Lower lobe of right lung (tissue), 2 donors: Measurements from ENCODE around the gene HSD17B12. TPM values are rescaled to one million over a fixed set of nuclear protein-coding genes. Genes with fewer than 3 reads are reported as not detected.

Experiments
- ATAC-seq, 2 donors: fragments of 200-7000 bp; cut with Tn5 transposase; one replicate each; pipeline ENCODE4 v1.9.1; 2020 to 2022; ENCODE audit warnings: mild to moderate bottlenecking in 2 of 2, moderate library complexity in 2 of 2
- DNase-seq: peaks from one replicate; pipeline ENCODE4 v3.0.0-alpha.2; 2020
- H3K27ac ChIP-seq: fragments of 200-600 bp; one replicate; pipeline ENCODE4 v1.8.0; 2022
- H3K27me3 ChIP-seq: fragments of 200-600 bp; one replicate; pipeline ENCODE4 v1.8.0; 2022; ENCODE audit warnings: low read depth
- H3K36me3 ChIP-seq: fragments of 200-600 bp; one replicate; pipeline ENCODE4 v1.8.0; 2022; ENCODE audit warnings: mild to moderate bottlenecking
- H3K4me1 ChIP-seq: fragments of 200-600 bp; one replicate; pipeline ENCODE4 v1.8.0; 2022
- H3K4me3 ChIP-seq: fragments of 200-600 bp; one replicate; pipeline ENCODE4 v1.8.0; 2022; ENCODE audit warnings: mild to moderate bottlenecking
- H3K9me3 ChIP-seq: fragments of 200-600 bp; one replicate; pipeline ENCODE4 v1.8.0; 2022
- CTCF ChIP-seq: fragments of 200-600 bp; IDR thresholded peaks from one replicate; pipeline ENCODE4 v1.8.0; 2022; ENCODE audit warnings: antibody characterized with exemption, mild to moderate bottlenecking
- intact Hi-C: fragments of 100-400 bp; cut with DNase I; formaldehyde crosslinking; loops from one replicate; pipeline ENCODE4 v1.11.0; 2022
- total RNA-seq: library from RNA; stranded (reverse); fragmentation: NEBNext Ultra II Directional; extraction: Animal tissue kit (Norgen Biotek cat#: 25700); gene quantifications from one replicate; pipeline ENCODE4 v1.2.1, GENCODE V29; 2021
- donor health status: DM: no; HTN: yes; CAD: no; lungs with severe emphysema.

HSD17B12 gene
- total RNA-seq, 1 donor from 2014 or later = 101 TPM

GRCh38 chr11:43689167-43689566 is 8.6 kb downstream of the HSD17B12 start:
- H3K4me1 ChIP-seq = peaks cover 50% of the 10 kb centered on the region
- H3K27ac ChIP-seq = no peak overlapping the region
- H3K4me3 ChIP-seq = no peak overlapping the region
- H3K9me3 ChIP-seq = no peaks in the 10 kb centered on the region
- intact Hi-C loops = no loop called here
- ATAC-seq = no peak
- DNase-seq = no peak
- TF ChIP-seq CTCF = no peak
- H3K36me3 ChIP-seq = no peaks in the 10 kb centered on the region
- H3K27me3 ChIP-seq = no peaks in the 10 kb centered on the region

GRCh38 chr11:43690929-43691725 is 10.6 kb downstream of the HSD17B12 start:
- no peaks in the 10 kb centered on the region for H3K27me3 ChIP-seq
- H3K4me1 ChIP-seq = peaks cover 37% of the 10 kb centered on the region
- no peaks in the 10 kb centered on the region for H3K36me3 ChIP-seq
- DNase-seq (no peak), ATAC-seq (no peak)
- H3K4me3 ChIP-seq = no peak overlapping the region
- intact Hi-C loops = no loop called here
- H3K27ac ChIP-seq = no peak overlapping the region
- H3K9me3 ChIP-seq = no peaks in the 10 kb centered on the region
- TF ChIP-seq CTCF = no peak

GRCh38 chr11:43691806-43692205 is 11.3 kb downstream of the HSD17B12 start:
- Histone ChIP-seq H3K4me3 (no peak overlapping the region), H3K27ac (no peak overlapping the region), H3K36me3 (no peaks in the 10 kb centered on the region), H3K27me3 (no peaks in the 10 kb centered on the region), H3K4me1 (peaks cover 31% of the 10 kb centered on the region), H3K9me3 (no peaks in the 10 kb centered on the region)
- intact Hi-C loops = no loop called here
- DNase-seq = no peak
- ATAC-seq = no peak
- TF ChIP-seq CTCF = no peak

GRCh38 chr11:43693069-43693468 is 12.5 kb downstream of the HSD17B12 start:
- H3K4me3 ChIP-seq = no peak overlapping the region
- TF ChIP-seq CTCF = no peak
- intact Hi-C loops = no loop called here
- H3K36me3 ChIP-seq = no peaks in the 10 kb centered on the region
- no peaks in the 10 kb centered on the region for H3K9me3 ChIP-seq
- no peak overlapping the region for H3K27ac ChIP-seq
- no peaks in the 10 kb centered on the region for H3K27me3 ChIP-seq
- no peak for DNase-seq
- ATAC-seq = no peak
- peaks cover 18% of the 10 kb centered on the region for H3K4me1 ChIP-seq

GRCh38 chr11:43693731-43694130 is 13.2 kb downstream of the HSD17B12 start:
- intact Hi-C loops = no loop called here
- ATAC-seq = no peak

More at GRCh38 chr11:43693731-43694130, 13.2 kb downstream of the HSD17B12 start:
- Histone ChIP-seq H3K36me3 (no peaks in the 10 kb centered on the region), H3K9me3 (no peaks in the 10 kb centered on the region), H3K4me3 (no peak overlapping the region), H3K4me1 (peaks cover 12% of the 10 kb centered on the region), H3K27me3 (no peaks in the 10 kb centered on the region), H3K27ac (no peak overlapping the region)
- TF ChIP-seq CTCF = no peak
- DNase-seq = no peak
